ENCODE data around the gene GPR4.
"Not testable (repeated sequence)": the region's sequence is repeated elsewhere in the genome, so short reads cannot be mapped to it uniquely, and the experiment has no call there.

GPR4 gene

GRCh38 chr19:45601524-45602374, at the start of gene GPR4:
TSS of gene GPR4 (minus strand) at chr19:45602212. CDS start at chr19:45591866, 10,346 bp downstream.
- FAIRE-seq, result no peak

GRCh38 chr19:45650722-45651121, 48.7 kb upstream of the GPR4 start:
- FAIRE-seq, result no peak

- no peak for FAIRE-seq
These were observed 44.3 kb upstream of the GPR4 start for GRCh38 chr19:45646345-45646698.

GRCh38 chr19:45645631-45646344, 43.8 kb upstream of the GPR4 start:
- FAIRE-seq, result no peak

- no peak for FAIRE-seq
These were observed 43.1 kb upstream of the GPR4 start for GRCh38 chr19:45645068-45645630.

GRCh38 chr19:45643927-45644771, 42.1 kb upstream of the GPR4 start:
- FAIRE-seq, result no peak

- no peak for FAIRE-seq
These were observed 41.3 kb upstream of the GPR4 start for GRCh38 chr19:45643024-45643926.

GRCh38 chr19:45641274-45642105, 39.5 kb upstream of the GPR4 start:
- FAIRE-seq, result no peak

- FAIRE-seq, result no peak
These were observed 38.8 kb upstream of the GPR4 start for GRCh38 chr19:45640849-45641273.

GRCh38 chr19:45638930-45639729, 37.1 kb upstream of the GPR4 start, which contains the start of gene EML2:
TSS of gene EML2 (minus strand) at chr19:45639397. CDS start at chr19:45639376, 21 bp downstream.
- no peak for FAIRE-seq

- FAIRE-seq, result no peak
These were observed 36.1 kb upstream of the GPR4 start for GRCh38 chr19:45637890-45638667.

- FAIRE-seq, result no peak
These were observed 34.9 kb upstream of the GPR4 start for GRCh38 chr19:45636902-45637301.

GRCh38 chr19:45636275-45636674, 34.3 kb upstream of the GPR4 start:
- FAIRE-seq, result no peak

- FAIRE-seq, result no peak
These were observed 30.6 kb upstream of the GPR4 start for GRCh38 chr19:45632468-45633196.

- no peak for FAIRE-seq
These were observed 28.5 kb upstream of the GPR4 start for GRCh38 chr19:45630463-45630862.

GRCh38 chr19:45629704-45630103, 27.7 kb upstream of the GPR4 start:
- FAIRE-seq, result no peak

- FAIRE-seq, result not testable (repeated sequence)
These were observed 26.2 kb upstream of the GPR4 start for GRCh38 chr19:45628219-45628618.

- no peak for FAIRE-seq
These were observed 22.0 kb upstream of the GPR4 start for GRCh38 chr19:45623984-45624383.
